Measurements from ENCODE around the gene SLC37A1.

The SLC37A1 gene

DNA sequence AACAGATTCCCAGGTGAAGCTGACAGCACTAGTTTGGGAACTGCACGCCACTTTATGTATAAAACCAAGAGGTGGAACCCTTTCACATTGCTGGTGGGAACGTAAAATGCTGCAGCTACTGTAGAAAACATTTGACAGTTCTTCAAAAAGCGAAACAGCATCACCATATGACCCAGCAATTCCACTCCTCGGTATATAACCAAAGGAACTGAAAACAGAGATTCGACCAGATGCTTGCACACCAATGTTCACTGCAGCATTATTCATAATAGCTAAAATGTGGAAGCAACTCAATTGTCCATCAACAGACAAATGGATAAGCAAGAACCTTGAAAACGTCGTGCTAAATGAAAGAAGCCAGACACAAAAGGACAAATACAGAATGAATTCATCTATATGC lies 35.1 kb upstream of the SLC37A1 start:
- no peak for DNase-seq (ENCODE audit: low read depth in 3 of 3)

DNA sequence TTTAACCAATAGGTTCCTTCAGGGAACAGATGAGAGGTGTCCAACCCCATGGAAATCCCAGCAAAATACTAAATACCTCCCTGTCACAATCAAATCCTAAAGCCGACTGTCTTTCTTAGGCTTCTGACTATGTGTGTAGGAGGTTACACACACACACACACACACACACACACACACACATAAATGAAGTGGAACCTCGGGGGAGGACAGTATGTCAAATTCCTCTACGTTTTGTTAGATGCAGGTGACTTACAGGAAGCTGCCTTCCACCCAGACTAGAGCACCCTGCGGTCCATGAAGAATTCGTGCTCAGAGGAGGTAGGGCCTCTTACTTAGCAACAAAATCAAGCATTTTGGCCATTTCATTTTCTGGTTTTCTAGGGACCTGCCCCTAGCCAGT lies 34.1 kb upstream of the SLC37A1 start:
- no peak for DNase-seq (ENCODE audit: low read depth in 3 of 3)

DNA sequence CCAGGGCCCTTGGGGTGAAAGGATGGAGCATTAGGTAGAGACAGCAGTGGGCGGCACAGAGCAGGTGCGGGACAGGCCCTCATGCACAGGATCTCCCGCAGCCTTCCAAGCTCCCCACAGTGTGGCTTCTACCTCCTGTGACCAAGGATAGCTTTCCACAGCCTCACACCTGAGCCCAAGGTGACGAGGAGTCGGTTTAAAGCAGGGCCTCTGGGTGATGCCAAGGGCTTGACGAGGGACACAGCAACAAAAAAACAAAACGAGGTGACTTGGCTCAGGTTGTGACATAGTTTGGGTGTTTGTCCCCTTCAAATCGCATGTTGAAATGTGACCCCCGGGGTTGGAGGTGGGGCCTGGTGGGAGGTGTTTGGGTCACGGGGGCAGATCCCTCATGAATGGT lies 32.9 kb upstream of the SLC37A1 start:
- DNase-seq (ENCODE audit: low read depth in 3 of 3), result no peak

DNA sequence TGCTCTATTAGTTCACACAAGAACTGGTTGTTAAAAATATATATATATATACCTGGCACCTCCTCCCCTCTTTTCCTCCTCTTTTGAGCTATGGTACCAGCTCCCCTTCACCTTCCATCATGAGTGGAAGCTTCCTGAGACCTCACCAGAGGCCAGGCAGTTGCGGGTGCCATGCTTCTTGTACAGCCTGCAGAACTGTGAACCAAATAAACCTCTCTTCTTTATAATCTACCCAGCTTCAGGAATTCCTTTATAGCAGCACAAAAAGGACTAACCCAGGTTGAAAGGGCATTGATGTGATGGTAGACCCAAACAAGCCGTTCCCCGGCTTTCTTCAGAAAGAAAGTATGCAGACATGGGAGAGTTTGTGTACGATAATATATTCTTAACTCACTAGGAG lies 32.5 kb upstream of the SLC37A1 start:
- no peak for DNase-seq (ENCODE audit: low read depth in 3 of 3)

DNA sequence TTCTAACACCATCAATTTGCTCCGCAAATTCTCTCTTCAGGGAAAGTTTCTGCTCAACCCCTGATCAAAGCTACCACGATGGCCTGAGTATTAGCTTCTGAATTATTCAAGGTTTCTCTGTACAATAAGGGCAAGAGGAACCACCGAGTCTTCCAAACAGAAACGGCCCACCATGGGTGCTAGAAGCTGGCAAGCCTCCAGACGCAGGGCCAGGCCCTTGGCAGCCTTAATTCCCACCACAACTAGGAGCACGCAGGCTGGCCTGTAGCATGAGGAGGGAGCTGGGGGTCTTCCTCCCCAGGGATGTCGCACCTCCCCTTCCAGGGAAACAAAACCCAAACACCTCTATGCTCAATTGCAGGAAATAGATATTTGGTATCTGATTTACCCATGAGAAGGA lies 28.7 kb upstream of the SLC37A1 start:
- no peak for DNase-seq (ENCODE audit: low read depth in 3 of 3)

DNA sequence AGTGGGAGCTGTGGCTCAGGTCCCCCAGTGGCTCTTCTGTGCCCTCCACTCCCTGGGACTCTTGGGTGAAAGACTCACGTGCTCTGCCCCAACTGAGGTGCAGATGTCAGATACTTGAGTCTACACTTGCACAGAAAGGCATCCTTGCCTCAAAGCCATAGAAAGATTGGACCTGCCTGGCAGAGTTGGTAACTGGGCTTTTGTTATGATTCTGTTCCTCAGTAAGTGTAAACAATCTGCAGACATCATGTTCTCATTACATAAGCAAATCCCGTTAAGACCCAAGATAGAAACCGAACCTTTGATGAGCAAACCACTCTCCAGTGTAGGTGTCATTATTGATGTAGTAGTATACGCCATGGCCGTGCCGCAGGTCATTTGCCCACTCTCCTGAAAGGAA lies 27.6 kb upstream of the SLC37A1 start:
- DNase-seq (ENCODE audit: low read depth in 3 of 3), result no peak

DNA sequence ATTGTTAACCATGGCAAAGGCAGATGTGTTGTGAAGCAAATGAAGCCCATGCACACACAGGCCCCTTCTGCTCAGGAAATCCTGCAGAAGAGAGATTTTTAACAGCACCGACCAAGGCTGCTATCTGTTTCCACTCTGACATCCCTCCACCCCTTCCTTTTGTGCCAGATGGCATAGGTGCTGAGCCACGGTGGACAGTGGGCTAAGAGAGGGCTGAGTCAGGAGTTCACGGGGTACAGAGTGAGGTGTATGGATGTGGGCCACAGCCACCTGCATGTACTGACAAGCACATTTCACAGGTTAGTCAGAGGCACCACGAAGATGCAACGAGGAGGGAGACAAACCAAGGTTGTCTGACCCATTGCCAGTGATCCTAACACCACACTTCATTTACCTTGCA lies 27.1 kb upstream of the SLC37A1 start:
- DNase-seq (ENCODE audit: low read depth in 3 of 3), result no peak

DNA sequence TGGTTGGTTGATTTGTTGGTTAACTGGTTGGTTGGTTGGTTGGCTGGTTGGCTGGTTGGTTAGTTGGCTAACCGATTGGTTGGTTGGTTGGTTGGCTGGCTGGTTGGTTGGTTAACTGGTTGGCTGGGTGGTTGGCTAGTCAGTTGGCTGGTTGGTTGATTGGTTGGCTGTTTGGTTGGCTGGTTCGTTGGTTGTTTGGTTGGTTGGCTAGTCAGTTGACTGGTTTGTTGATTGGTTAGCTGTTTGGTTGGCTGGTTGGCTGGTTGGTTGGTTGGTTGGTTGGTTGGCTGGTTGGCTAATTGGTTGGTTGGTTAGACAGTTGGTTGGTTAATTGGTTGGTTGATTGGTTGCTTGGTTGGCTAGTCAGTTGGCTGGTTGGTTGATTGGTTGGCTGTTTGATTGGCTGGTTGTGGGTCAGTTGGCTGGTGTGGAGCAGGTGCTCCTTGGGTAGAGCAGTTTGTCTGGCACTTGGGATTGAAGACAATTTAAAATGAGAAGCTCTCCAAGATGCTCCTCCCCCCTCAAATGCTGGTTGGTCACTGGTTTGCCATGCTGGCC lies 24.6 kb upstream of the SLC37A1 start:
- DNase-seq (ENCODE audit: low read depth in 3 of 3), result no peak

DNA sequence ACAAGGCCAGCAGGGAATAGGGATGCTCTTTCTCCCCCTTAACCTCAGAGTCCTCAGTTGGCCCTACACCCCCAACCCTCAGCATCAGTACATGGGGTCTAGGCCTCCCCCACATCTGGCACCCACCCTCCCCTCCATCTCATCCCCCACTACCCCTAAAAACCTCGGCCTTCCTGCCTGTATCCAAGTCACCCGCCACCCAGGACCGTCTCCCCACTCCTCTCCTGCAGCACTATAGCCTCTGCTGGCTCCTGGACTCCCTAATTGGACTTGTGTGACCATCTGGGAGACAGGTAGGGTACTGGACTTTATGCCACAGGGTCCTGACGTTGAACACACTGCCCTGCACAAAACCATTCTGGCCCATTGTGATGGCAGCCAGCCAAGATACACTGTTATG lies 23.7 kb upstream of the SLC37A1 start:
- no peak for DNase-seq (ENCODE audit: low read depth in 3 of 3)

DNA sequence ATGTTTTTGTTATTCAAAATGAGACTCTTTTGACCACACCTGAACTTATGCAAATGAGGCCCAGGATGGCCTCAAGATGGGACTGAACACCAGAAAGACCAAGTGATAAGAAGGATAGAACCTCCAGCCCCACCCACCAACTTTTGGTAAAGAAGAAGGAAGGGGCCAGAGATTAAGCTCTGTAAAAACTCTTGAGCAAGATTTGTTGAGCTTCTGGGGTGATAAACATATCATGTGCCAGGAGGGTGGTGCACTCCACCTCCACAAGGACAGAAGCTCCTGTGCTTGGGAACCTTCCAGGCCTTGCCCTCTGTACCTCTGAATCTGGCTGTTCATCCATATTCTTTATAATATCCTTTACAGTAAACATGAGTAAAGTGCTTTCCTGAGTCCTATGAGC lies 22.9 kb upstream of the SLC37A1 start:
- DNase-seq (ENCODE audit: low read depth in 3 of 3), result no peak

DNA sequence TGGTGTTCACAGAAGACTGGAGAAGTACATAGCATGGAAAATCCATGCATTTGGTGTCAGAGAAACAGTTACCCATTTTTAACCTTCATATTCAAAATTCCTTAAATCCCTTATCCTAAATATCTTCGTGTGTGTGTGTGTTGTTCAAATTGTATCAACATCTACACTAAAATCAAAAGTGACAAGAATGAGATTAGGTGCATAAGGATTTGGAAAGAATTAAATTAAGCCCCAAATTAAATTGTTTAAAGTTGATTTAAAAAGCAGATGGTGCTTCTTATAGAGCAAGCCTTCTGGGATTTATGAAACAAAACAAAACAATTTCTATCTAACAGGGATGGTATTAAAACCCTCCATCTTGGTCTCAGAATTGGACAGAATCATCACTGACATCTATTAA lies 22.3 kb upstream of the SLC37A1 start:
- no peak for DNase-seq (ENCODE audit: low read depth in 3 of 3)

DNA sequence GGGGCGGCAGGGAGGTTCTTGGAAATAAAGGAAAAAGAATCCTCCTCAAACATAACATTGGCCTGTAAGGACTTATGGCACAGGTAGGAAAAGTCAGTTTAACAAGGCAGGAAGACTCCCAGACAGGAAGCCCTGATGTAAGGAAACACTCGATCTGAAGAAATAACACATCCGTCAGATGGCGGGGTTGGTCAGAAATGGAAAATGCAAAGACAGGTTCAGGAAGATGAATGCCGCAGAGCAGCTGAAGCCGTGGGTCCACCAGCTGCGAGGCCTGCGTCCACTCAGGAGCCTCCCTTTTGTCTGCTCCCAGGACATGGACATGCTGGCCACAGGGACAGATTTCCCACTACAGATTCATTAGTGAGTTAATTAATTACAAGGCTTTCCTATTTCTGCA lies 21.5 kb upstream of the SLC37A1 start:
- no peak for DNase-seq (ENCODE audit: low read depth in 3 of 3)

DNA sequence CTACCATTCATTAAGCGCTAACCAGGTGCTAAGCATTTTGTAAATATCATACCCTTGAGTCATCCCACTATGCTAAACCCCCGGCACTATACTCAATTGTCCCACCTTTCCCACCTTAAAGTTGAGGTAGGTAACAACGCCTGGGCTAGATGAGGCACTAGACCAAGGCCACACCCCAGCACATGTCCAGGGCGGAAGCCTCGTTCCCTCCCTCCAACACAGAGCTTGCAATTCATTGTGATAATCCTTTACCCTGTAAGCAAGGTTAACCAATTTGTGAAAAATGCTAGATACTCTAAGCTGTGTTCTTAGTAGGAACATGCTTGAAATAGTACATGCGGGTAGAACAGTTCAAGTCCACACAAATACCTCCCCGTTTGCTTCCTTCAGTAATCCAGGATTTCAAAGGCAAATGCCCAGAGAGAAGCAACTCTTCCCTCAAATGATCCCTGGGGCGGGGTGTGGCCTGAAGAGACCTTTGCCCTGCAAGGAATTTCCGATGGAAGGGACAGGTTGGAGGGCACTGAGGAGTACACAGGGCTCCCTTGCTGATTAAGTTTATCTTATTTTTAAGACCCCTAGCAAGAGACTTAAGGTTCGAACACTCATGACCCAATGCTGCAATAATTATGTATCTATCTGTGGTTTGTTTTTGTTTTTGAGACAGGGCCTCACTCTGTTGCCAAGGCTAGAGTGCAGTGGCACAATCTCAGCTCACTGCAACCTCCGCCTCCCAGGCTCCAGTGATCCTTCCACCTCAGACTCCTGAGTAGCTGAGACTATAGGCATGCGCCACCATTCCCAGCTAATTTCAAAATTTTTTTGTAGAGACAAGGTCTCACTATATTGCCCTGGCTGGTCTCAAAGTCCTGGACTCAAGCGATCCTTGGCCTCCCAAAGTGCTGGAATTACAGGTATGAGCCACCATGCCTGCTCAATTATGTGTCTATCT lies 20.3 kb upstream of the SLC37A1 start:
- DNase-seq (ENCODE audit: low read depth in 3 of 3), result no peak

DNA sequence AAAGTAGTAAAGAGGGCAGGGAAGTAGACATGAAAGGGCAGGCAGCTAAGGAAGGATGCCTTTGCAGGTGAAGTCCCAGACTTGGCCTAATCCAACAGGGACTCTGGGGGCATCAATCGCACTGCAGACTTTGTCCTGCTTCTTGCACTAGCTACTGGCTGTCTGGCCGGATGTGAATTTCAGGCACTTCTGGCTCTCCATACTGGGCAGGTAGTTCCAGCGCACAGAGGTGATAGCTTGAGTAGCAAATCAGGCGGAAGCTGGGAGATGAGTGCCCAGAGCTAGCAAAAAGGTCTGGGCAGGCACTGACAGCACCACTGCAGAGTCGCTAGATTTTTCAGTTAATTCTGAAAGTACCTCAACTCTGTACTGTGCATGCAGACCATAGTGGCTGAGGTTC lies 18.6 kb upstream of the SLC37A1 start:
- no peak for DNase-seq (ENCODE audit: low read depth in 3 of 3)

DNA sequence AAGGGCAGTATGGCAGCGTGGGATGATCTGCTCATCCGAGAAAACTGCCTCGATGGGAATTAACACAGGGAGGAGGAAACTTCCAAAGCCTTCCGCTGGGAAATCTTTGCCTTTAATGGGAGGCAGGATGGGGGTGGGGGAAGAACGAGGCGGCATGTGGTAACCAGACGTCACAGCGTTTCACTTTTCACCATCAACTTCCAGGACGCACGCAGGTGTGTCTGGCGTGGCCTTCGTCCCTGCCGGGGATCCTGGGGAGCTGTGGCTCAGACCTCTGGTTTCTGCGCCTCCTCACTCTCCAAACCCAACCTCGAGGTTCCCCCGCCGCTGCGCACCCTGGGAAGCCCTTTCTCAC lies 17.9 kb upstream of the SLC37A1 start:
- no peak for DNase-seq (ENCODE audit: low read depth in 3 of 3)

DNA sequence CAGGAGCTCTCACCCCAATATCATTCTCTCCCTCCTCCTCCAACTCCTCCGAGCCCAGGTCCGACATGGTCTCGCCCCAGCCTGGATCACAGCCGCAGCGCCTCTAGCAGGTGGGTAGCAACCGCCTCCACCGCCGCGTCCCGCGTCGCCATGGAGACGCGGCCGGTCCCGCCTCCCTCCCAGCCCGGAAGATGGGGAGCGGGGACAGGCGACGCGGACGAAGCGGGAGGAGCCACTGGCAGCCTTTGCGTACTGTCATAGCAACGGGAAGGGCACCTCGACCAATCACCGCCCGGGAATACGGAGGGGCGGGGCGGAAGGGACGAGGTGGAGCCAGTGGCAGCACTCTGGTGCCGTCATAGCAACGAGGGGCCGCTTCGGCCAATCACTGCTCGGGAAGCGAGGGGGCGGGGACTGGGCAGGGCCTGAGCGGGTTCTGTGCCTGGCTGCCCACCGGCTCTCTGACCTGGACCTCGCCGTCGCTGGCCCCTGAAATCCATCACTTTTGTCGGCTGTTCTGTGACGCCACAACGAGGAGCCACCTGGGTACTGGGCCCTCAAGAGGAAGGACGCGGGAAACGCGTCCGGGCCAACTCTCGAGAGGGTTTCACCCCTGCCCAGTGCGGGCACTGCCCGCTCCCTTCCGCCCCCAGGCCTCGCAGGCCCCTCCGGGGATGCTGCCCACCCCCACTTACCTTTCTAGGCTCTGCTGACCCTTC lies 17.4 kb upstream of the SLC37A1 start, which contains the start of gene RSPH1:
RSPH1 (minus strand) TSS at position 105 of the 719 bp plus-strand sequence; CDS start at position 67, 38 bp downstream.
- DNase-seq (ENCODE audit: low read depth in 3 of 3), result peak; percentile 99 to 100 (median 99)

DNA sequence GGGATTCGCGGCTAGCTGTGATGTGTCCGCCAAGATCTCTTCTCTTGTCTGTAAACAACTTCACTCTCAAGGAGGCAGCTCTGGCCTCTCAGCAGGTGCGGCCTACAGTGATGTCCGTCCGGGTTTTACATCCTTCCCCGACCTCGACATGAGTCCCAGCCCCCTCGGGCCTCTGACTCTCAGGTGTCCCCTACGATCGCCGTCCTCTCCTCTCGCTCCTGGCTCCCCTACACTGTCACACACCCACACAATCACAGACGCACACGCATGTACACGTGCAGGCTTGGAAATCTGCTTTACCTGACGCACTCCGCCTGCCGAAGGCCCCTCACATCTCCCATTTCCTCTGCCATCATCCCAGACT lies 16.8 kb upstream of the SLC37A1 start:
- peak in 1 of 3 experiments; percentile 7 for DNase-seq (ENCODE audit: low read depth in 3 of 3)

DNA sequence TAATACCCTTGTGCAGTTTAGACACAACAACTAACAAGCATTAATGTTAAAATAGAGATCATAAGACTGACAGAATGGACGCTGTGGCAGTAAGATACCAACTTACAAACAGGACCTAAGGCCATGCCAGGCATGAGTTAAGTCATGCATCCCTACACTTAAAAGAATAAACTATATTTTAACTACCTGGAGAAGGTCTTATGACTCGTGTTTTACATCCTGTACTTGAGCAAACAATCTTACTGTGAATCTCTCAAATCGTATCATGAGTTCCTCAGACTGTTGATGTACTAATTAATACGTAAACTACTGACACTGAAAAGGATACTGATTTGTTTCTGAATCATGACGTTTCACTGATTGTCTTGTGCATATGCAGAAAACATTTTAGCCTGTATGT lies 15.6 kb upstream of the SLC37A1 start:
- DNase-seq (ENCODE audit: low read depth in 3 of 3), result no peak

DNA sequence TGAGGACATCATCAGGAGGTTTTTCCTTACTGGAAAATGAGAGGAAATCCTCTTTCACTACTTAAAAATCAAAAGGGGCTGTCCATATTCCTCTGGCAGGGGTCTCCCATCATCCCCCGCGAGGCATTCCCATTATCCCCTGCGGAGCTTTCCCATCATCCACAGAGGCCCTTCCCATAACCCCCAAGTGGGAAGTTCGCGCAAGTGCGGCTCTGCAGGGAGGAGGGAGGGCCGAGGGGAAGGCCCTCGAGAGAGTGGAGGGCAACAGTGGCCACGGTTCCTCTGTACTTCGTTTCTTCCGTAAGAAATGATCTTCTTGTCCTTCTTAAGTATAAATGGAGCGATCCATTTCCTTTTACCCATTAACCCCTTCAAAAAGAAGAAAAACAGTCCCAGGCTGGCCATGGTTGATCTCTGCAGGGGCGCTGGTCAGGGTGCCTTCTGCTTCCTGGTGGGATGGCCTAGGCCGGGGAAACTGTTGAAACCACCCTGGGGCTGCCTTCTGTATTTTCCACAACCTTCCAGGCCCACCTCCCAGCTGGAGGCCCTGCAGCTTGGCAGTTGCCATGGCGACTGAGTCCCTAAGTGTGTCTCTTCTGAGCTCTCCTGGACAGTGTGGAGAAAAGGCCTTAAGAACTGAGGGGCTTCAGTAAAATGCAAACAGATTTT lies 14.1 kb upstream of the SLC37A1 start:
- no peak for DNase-seq (ENCODE audit: low read depth in 3 of 3)

DNA sequence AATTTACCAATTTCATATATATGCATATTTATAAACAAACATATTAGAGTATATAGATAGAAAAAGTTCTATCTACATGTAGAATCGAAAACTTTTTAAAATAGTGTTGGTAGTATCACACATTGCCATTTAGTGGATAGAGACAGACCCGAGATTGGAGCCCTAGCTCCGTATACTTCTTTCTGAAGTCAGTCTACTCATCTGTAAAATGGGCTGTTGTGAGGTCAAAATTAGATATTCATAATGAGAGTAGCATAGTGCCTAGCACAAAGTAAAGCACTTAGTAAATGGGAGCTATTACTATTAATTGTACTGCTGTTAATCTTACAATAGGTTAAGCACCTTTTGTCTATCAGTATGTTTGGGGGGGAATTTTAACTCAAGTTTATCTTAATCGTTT lies 13.4 kb upstream of the SLC37A1 start:
- DNase-seq (ENCODE audit: low read depth in 3 of 3), result no peak

DNA sequence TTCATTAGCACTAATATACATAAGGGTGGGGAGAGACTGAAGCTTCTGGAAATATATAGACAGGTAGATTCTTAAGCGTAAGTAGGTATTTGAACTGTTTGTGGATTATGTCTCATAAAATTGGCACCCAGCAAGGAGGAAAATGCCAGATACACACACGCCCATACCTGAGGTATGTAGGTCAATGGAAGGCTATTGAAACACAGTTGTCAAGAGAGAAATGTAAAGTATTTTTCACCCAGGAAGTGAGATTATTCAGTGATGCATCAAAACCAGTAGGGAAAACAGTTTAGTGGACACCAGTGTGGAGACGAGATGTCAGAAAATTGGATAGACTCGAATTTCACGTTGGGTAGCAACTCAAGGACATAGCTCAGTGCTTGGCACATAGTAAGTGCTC lies 12.9 kb upstream of the SLC37A1 start:
- DNase-seq (ENCODE audit: low read depth in 3 of 3), result no peak

DNA sequence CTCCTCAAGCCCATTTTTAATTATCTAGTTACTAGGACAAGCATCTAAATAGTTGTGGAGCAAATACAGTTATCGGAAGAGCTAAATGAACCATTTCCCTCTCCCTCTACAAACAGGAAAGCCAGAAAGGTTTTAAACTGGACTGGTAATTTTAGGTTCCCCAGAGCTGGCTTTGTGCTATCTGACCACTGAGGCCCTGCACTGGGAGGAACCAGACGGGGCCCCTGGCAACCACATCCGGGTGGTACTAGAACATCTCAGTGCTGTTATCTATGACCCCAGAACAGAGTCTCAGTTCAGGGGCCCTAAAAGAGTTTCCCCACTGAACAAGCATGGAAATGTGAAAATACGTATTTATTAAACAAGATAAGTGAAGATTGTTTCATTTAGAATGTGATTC lies 9.9 kb upstream of the SLC37A1 start:
- no peak for DNase-seq (ENCODE audit: low read depth in 3 of 3)
